GM18870 (cell line): ENCODE results near the gene CCNT1.
"Not testable (repeated sequence)": the region's sequence is repeated elsewhere in the genome, so short reads cannot be mapped to it uniquely, and the experiment has no call there.

Experiments
- ATAC-seq: cut with Tn5 transposase; IDR thresholded peaks from one replicate; pipeline ENCODE4 v1.9.1; 2021; ENCODE audit warnings: moderate library complexity; ENCODE audit not compliant: unreplicated experiment

Gene CCNT1

GRCh38 chr12:48641752-48642555, 74.6 kb downstream of the CCNT1 start:
- ATAC-seq, result not testable (repeated sequence)

- ATAC-seq, result no peak
Observed at GRCh38 chr12:48640854-48641253, 75.7 kb downstream of the CCNT1 start.

GRCh38 chr12:48640428-48640827, 76.1 kb downstream of the CCNT1 start:
- no peak for ATAC-seq
